ENCODE data around the gene CSF3.

Gene CSF3

GRCh38 chr17:40041196-40041595, 26.0 kb downstream of the CSF3 start:
- H3K4me3 ChIP-seq (ENCODE audit: low read depth, low read length) = no peak overlapping the region
- no peak for TF ChIP-seq CTCF (IDR thresholded peaks at IDR 0.05; ENCODE audit: insufficient read depth, low read depth, low read length, missing control alignments)
- DNase-seq (ENCODE audit: low read depth) = no peak

GRCh38 chr17:40056379-40057015, 41.3 kb downstream of the CSF3 start:
- no peak for TF ChIP-seq CTCF (IDR thresholded peaks at IDR 0.05; ENCODE audit: insufficient read depth, low read depth, low read length, missing control alignments)
- DNase-seq (ENCODE audit: low read depth) = no peak
- no peak overlapping the region for H3K4me3 ChIP-seq (ENCODE audit: low read depth, low read length)

GRCh38 chr17:40058186-40058784, 43.0 kb downstream of the CSF3 start:
- no peak for DNase-seq (ENCODE audit: low read depth)
- TF ChIP-seq CTCF (IDR thresholded peaks at IDR 0.05; ENCODE audit: insufficient read depth, low read depth, low read length, missing control alignments) = no peak
- no peak overlapping the region for H3K4me3 ChIP-seq (ENCODE audit: low read depth, low read length)

GRCh38 chr17:40058865-40059264, 43.6 kb downstream of the CSF3 start:
- DNase-seq (ENCODE audit: low read depth) = no peak
- H3K4me3 ChIP-seq (ENCODE audit: low read depth, low read length) = no peak overlapping the region
- TF ChIP-seq CTCF (IDR thresholded peaks at IDR 0.05; ENCODE audit: insufficient read depth, low read depth, low read length, missing control alignments) = no peak

- TF ChIP-seq CTCF (IDR thresholded peaks at IDR 0.05; ENCODE audit: insufficient read depth, low read depth, low read length, missing control alignments) = no peak
- H3K4me3 ChIP-seq (ENCODE audit: low read depth, low read length) = no peak overlapping the region
- DNase-seq (ENCODE audit: low read depth) = no peak
Measured at GRCh38 chr17:40059729-40060475, 44.7 kb downstream of the CSF3 start.

- no peak overlapping the region for H3K4me3 ChIP-seq (ENCODE audit: low read depth, low read length)
- TF ChIP-seq CTCF (IDR thresholded peaks at IDR 0.05; ENCODE audit: insufficient read depth, low read depth, low read length, missing control alignments) = no peak
- no peak for DNase-seq (ENCODE audit: low read depth)
Measured at GRCh38 chr17:40060887-40061608, 45.8 kb downstream of the CSF3 start.
